GM23338 (cell line): ENCODE results near the gene TBATA. TPM values are rescaled to one million over a fixed set of nuclear protein-coding genes. Genes with fewer than 3 reads are reported as not detected.

Source experiments
- CTCF ChIP-seq, 2 experiments: fragments of 200-600 bp in 1 of 2; sonication (generic) in 1 of 2; conservative IDR thresholded peaks; 2 replicates each; pipeline versions ENCODE4 v1.5.1 to v1.6.1; 2016 to 2017; ENCODE audit warnings: antibody characterized with exemption in 2 of 2, low read depth in 2 of 2, mild to moderate bottlenecking in 2 of 2, moderate library complexity in 1 of 2
- ETS1 ChIP-seq: IDR thresholded peaks from 2 replicates; pipeline ENCODE4 v1.6.1; 2016; ENCODE audit warnings: antibody characterized with exemption
- POLR2AphosphoS5 ChIP-seq: IDR thresholded peaks from 2 replicates; pipeline ENCODE4 v1.6.1; 2016; ENCODE audit warnings: antibody characterized with exemption, low read depth
- REST ChIP-seq: IDR thresholded peaks from one replicate; pipeline ENCODE4 v1.6.1; 2018; ENCODE audit warnings: antibody characterized with exemption; ENCODE audit not compliant: unreplicated experiment
- STAT1 ChIP-seq: IDR thresholded peaks from one replicate; pipeline ENCODE4 v1.6.1; 2016; ENCODE audit warnings: antibody characterized with exemption; ENCODE audit not compliant: unreplicated experiment
- ZNF331 ChIP-seq: fragments of 250-450 bp; sonication (Bioruptor Pico); IDR thresholded peaks from 2 replicates; pipeline ENCODE4 v1.5.0; 2020; ENCODE audit warnings: low read depth, mild to moderate bottlenecking, moderate library complexity
- ZNF462 ChIP-seq: fragments of 250-450 bp; sonication (Bioruptor Pico); IDR thresholded peaks from 2 replicates; pipeline ENCODE4 v1.5.0; 2020; ENCODE audit warnings: mild to moderate bottlenecking, moderate library complexity
- polyA plus RNA-seq: library from polyadenylated mRNA; unstranded; fragments of >200 nt; fragmentation: Nextera tagmentation; extraction: Ambion mirVana; gene quantifications from 2 replicates; pipeline ENCODE4 v1.2.1, GENCODE V29; 2016
- total RNA-seq: library from RNA; depleted of rRNA; stranded (reverse); fragments of >200 nt; shearing (Covaris generic); gene quantifications from 2 replicates; pipeline ENCODE4 v1.2.3, GENCODE V29; 2014

TBATA gene
- total and polyA plus RNA-seq, 2 experiments from 2014 or later = not detected

- TF ChIP-seq ZNF462 (CRISPR knock-in tag) (no peak), REST (no peak), POLR2AphosphoS5 (no peak), CTCF (conservative IDR thresholded peaks at IDR 0.05; ENCODE audit: low read depth in 2 of 2) (no peak), ZNF331 (CRISPR knock-in tag) (no peak), STAT1 (no peak), ETS1 (no peak)
These were observed 35.4 kb downstream of the TBATA start (continued) for GRCh38 chr10:70749756-70750155.
